ENCODE measurements around the gene AKIRIN1. TPM values are rescaled to one million over a fixed set of nuclear protein-coding genes. Genes with fewer than 3 reads are reported as not detected.

Gene AKIRIN1
- total and polyA plus RNA-seq, 3 experiments from 2014 or later: 82.6 to 118 (median 84.2) TPM

DNA sequence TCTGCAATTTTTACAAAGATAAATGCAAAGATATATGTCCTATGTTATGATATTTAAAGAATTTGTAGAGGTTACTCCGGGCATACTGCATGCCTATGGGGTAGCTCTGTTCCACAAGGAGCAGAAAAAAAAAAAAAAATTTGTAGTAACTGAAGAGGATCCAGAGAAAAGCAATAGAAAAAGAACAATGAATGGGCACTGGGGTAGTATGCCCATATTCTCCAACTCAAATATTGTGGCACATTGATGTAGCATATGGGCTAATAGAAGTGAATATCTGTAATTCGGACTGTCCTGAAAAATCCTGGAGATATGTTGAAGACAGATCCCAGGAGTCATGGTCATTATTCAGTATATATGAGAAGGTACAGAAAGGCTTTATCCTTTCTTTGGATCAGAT, 1.1 kb upstream of the AKIRIN1 start:
- Mint-ChIP-seq H3K27ac (peak overlapping the region; percentile 61 to 95 (median 90)), H3K9me3 (no peaks in the 10 kb centered on the region), H3K4me3 (peak overlapping the region; percentile 77 to 93 (median 83)), H3K27me3 (peaks cover 1 to 4% of the 10 kb centered on the region in 2 donors), H3K4me1 (peaks cover 25 to 42% (median 35%) of the 10 kb centered on the region in 3 donors), H3K36me3 (peaks cover 0 to 19% (median under 1%) of the 10 kb centered on the region in 3 donors)
- Histone ChIP-seq H3K4me1 (ENCODE audit: insufficient read depth, low read length) (peaks cover 30% of the 10 kb centered on the region), H3K36me3 (ENCODE audit: insufficient read depth, low read length) (no peaks in the 10 kb centered on the region), H3K27ac (ENCODE audit: low read depth, low read length) (peak overlapping the region; percentile 76), H3K9me3 (ENCODE audit: low read length) (no peaks in the 10 kb centered on the region), H3K27me3 (ENCODE audit: insufficient read depth, low read length, poor library complexity, severe bottlenecking) (no peaks in the 10 kb centered on the region), H3K4me3 (ENCODE audit: low read length) (no peak overlapping the region)
- no peak for DNase-seq
- ChIA-PET POLR2A (interaction anchor here (1.0 to 1.4 kb wide), 2 partner anchors 37 to 117 kb away, joined by 3 to 7 read pairs; partner anchors contain the start of genes MYCBP and NDUFS5), CTCF (interaction anchor here (0.9 kb wide), 1 partner anchor 12 kb away, joined by 3 read pairs; no protein-coding TSS in a partner anchor)

- POLR2A ChIA-PET: interaction anchor here (1.0 to 1.4 kb wide), 2 partner anchors 36 to 117 kb away, joined by 3 to 7 read pairs; partner anchors contain the start of genes MYCBP and NDUFS5
- H3K9me3 Mint-ChIP-seq: no peaks in the 10 kb centered on the region
- peaks cover 28 to 46% (median 39%) of the 10 kb centered on the region in 3 donors for H3K4me1 Mint-ChIP-seq
- Histone ChIP-seq H3K36me3 (ENCODE audit: insufficient read depth, low read length) (no peaks in the 10 kb centered on the region), H3K9me3 (ENCODE audit: low read length) (no peaks in the 10 kb centered on the region), H3K4me3 (ENCODE audit: low read length) (peak overlapping the region; percentile 77), H3K27ac (ENCODE audit: low read depth, low read length) (peak overlapping the region; percentile 76), H3K27me3 (ENCODE audit: insufficient read depth, low read length, poor library complexity, severe bottlenecking) (no peaks in the 10 kb centered on the region), H3K4me1 (ENCODE audit: insufficient read depth, low read length) (peaks cover 33% of the 10 kb centered on the region)
- H3K27ac Mint-ChIP-seq: peak overlapping the region; percentile 61 to 95 (median 90)
- peak overlapping the region; percentile 77 to 93 (median 83) for H3K4me3 Mint-ChIP-seq
- H3K36me3 Mint-ChIP-seq: peaks cover 0 to 23% (median 3%) of the 10 kb centered on the region in 3 donors
- peaks cover 1 to 4% of the 10 kb centered on the region in 2 donors for H3K27me3 Mint-ChIP-seq
- CTCF ChIA-PET: interaction anchor here (0.9 kb wide), 1 partner anchor 12 kb away, joined by 3 read pairs; no protein-coding TSS in a partner anchor
- no peak for DNase-seq
These were observed 714 bp upstream of the AKIRIN1 start for GRCh38 chr1:38990386-38990737.

DNA sequence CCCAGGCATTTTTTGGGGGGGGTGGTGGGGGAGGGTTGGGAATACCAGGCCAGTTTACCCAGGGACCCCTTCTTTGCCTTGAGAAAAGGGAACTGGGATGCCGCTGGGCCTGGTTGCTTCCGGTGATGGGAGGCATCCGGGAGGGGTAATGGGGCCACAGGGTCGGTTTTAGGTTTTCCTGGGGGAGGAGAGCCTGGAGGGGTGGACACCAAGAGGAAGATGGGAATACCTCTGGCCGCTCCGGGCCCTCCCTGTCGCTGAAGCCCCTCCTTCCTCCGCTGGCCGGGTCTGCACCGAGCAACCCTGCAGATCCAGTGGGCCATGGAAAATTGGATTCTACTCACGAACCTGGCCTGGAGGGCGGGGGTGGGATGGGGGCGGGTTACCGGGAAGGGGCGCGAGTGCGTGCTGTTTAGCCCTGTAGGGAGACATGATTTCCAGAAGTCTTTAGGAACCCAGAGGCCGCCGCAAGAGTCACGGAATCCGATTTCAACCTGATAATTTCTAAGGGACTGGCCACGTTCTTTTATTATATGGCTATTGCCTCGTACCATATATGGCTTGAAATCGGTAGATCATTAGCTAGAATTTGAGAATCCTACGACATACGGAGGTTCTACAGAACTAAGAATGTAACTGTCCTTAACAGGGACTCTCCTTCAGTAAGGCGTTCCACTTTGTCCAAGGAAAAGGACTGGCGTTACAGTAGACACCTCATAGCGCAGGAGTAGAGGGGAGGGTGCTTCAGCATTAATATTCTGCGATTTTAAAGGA, 749 bp downstream of the AKIRIN1 start:
- Mint-ChIP-seq H3K27ac (peak overlapping the region; percentile 47 to 94 (median 88)), H3K27me3 (no peaks in the 10 kb centered on the region), H3K9me3 (no peaks in the 10 kb centered on the region), H3K4me1 (peaks cover 36 to 60% (median 51%) of the 10 kb centered on the region in 3 donors), H3K4me3 (peak overlapping the region; percentile 85 to 93 (median 90)), H3K36me3 (peaks cover 0 to 28% (median 6%) of the 10 kb centered on the region in 3 donors)
- DNase-seq: peak in 1 of 5 donors; percentile 5
- H3K4me3 ChIP-seq (ENCODE audit: low read length): peak overlapping the region; percentile 77
- no peaks in the 10 kb centered on the region for H3K9me3 ChIP-seq (ENCODE audit: low read length)
- ChIA-PET CTCF (interaction anchor here (1.0 to 1.2 kb wide), 2 partner anchors 14 to 34 kb away, joined by 3 to 5 read pairs; partner anchors contain the start of gene NDUFS5), POLR2A (no interaction called here)
- peak overlapping the region; percentile 76 for H3K27ac ChIP-seq (ENCODE audit: low read depth, low read length)
- H3K4me1 ChIP-seq (ENCODE audit: insufficient read depth, low read length): peaks cover 48% of the 10 kb centered on the region
- no peaks in the 10 kb centered on the region for H3K27me3 ChIP-seq (ENCODE audit: insufficient read depth, low read length, poor library complexity, severe bottlenecking)
- no peaks in the 10 kb centered on the region for H3K36me3 ChIP-seq (ENCODE audit: insufficient read depth, low read length)

DNA sequence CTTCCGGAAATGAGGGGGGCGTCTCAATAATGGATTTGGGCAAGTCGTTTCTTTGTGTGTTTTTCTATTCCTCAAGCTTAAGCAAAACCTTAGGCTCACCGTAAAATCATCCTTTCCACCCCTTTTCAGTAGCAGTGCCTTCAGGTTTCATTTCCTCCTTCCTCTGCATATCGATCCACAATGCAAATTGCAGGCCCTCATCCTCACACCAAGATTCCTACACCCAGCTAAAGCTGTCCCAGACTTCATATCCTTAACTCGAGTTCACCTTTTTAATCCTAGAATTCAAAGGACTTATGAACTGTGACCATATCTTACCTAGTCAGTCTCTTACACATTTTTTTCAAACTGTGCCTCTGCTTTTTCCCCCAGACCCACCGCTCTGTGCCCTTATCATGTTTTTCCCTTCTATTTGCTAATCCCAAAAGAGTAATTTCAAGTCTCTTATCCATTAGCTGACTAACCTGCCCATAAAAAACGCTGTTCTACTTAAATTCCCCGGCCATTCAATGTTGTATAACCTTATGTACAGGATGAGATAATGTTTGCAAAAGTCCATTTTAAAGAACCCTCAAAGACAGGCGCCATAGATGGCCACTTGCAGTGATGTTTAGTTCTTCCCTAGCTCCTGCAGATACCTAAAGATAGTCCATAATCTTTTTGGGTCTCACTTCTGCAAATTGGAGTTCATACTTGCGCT, 1.5 kb downstream of the AKIRIN1 start:
- peaks cover 44 to 68% (median 58%) of the 10 kb centered on the region in 3 donors for H3K4me1 Mint-ChIP-seq
- H3K9me3 ChIP-seq (ENCODE audit: low read length): no peaks in the 10 kb centered on the region
- DNase-seq: no peak
- no peaks in the 10 kb centered on the region for H3K36me3 ChIP-seq (ENCODE audit: insufficient read depth, low read length)
- peak overlapping the region; percentile 76 for H3K27ac ChIP-seq (ENCODE audit: low read depth, low read length)
- no peaks in the 10 kb centered on the region for H3K27me3 ChIP-seq (ENCODE audit: insufficient read depth, low read length, poor library complexity, severe bottlenecking)
- peaks cover 0 to 31% (median 6%) of the 10 kb centered on the region in 3 donors for H3K36me3 Mint-ChIP-seq
- peak overlapping the region; percentile 47 to 94 (median 88) for H3K27ac Mint-ChIP-seq
- H3K4me3 Mint-ChIP-seq: peak overlapping the region; percentile 85 to 93 (median 90)
- ChIA-PET CTCF (interaction anchor here (1.0 to 1.2 kb wide), 2 partner anchors 15 to 34 kb away, joined by 3 to 5 read pairs; partner anchors contain the start of gene NDUFS5), POLR2A (no interaction called here)
- no peaks in the 10 kb centered on the region for H3K27me3 Mint-ChIP-seq
- peaks cover 55% of the 10 kb centered on the region for H3K4me1 ChIP-seq (ENCODE audit: insufficient read depth, low read length)
- H3K4me3 ChIP-seq (ENCODE audit: low read length): peak overlapping the region; percentile 77
- no peaks in the 10 kb centered on the region for H3K9me3 Mint-ChIP-seq

DNA sequence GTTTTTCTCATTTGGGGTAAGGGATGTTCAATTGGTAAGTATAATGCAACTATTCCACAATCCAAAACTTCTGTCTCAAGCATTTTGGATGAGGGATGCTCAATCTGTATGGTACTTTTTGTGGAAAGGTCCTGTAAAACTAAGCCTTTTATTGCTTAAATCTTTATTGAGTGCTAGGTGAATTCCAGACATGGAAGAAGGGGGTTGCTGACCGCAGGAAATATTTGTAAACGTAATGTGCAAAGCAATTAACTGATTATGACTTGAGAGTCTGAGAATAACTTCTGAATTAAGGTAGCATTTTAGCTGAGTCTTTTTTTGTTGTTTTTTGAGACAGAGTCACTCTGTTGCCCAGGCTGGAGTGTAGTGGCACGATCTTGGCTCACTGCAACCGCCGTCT, 3.1 kb downstream of the AKIRIN1 start:
- ChIA-PET POLR2A (interaction anchor here (0.6 to 1.0 kb wide), 2 partner anchors 9 to 98 kb away, joined by 5 to 6 read pairs; no protein-coding TSS in a partner anchor), CTCF (no interaction called here)
- no peak for DNase-seq
- H3K9me3 Mint-ChIP-seq: no peaks in the 10 kb centered on the region
- Histone ChIP-seq H3K36me3 (ENCODE audit: insufficient read depth, low read length) (peaks cover 5% of the 10 kb centered on the region), H3K4me1 (ENCODE audit: insufficient read depth, low read length) (peaks cover 69% of the 10 kb centered on the region), H3K9me3 (ENCODE audit: low read length) (no peaks in the 10 kb centered on the region), H3K4me3 (ENCODE audit: low read length) (no peak overlapping the region), H3K27me3 (ENCODE audit: insufficient read depth, low read length, poor library complexity, severe bottlenecking) (no peaks in the 10 kb centered on the region), H3K27ac (ENCODE audit: low read depth, low read length) (no peak overlapping the region)
- H3K4me3 Mint-ChIP-seq: peak overlapping the region; percentile 18 to 77 (median 40)
- no peaks in the 10 kb centered on the region for H3K27me3 Mint-ChIP-seq
- H3K36me3 Mint-ChIP-seq: peaks cover 4 to 43% (median 10%) of the 10 kb centered on the region in 3 donors
- H3K4me1 Mint-ChIP-seq: peaks cover 56 to 81% (median 74%) of the 10 kb centered on the region in 3 donors
- H3K27ac Mint-ChIP-seq: peak overlapping the region; percentile 25 to 88 (median 68)

DNA sequence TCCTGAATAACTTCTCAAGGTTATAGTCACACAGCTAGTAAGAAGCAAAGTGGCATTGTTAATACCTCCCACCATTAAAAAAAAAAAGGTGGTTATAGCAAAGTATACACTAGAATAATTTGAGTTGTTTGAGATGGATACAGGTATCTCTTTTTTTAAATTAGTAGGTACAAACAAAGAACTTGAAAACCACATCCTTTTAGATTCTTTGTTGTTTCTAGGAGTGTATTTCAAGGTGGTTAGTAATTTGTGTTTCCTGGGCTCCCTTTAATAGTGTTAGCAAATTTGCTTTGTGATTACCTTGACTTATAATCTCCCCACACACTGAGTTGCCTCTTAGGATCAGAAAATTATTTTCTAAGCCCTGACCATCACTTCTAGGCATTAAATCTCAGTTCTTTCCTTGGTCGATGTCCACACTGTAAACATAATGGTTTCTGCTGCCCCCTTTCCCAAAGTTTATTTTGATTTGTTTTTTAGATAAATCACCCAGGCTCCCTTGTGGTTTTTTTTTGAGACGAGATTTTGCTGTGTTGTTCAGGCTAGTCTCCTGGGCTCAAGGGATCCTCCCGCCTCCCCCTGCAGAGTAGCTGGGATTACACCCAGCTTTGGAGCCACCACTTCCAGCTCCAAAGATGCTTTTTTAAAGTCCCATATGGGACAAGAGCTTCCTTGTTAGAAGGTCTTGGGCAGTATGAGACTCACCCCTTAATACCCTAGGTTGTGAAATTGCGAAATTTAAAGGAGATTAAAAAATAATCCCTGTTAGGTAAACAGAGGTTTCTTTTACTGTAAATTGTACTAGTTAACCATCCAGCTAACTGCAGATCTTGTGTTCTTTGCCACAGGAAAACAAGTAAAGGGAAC, 6.2 kb downstream of the AKIRIN1 start:
- no peaks in the 10 kb centered on the region for H3K9me3 ChIP-seq (ENCODE audit: low read length)
- Mint-ChIP-seq H3K9me3 (no peaks in the 10 kb centered on the region), H3K36me3 (peaks cover 13 to 66% (median 15%) of the 10 kb centered on the region in 3 donors), H3K27ac (peak overlapping the region; percentile 59 to 94 (median 87)), H3K27me3 (no peaks in the 10 kb centered on the region), H3K4me3 (peak overlapping the region; percentile 71 to 85 (median 80)), H3K4me1 (peaks cover 57 to 81% (median 74%) of the 10 kb centered on the region in 3 donors)
- H3K27me3 ChIP-seq (ENCODE audit: insufficient read depth, low read length, poor library complexity, severe bottlenecking): no peaks in the 10 kb centered on the region
- DNase-seq: peak in 2 of 5 donors; percentile 31 to 36
- ChIA-PET CTCF (interaction anchor here (0.9 kb wide), 1 partner anchor 95 kb away, joined by 3 read pairs; no protein-coding TSS in a partner anchor), POLR2A (interaction anchor here (0.7 to 1.9 kb wide), 3 partner anchors 19 to 29 kb away, joined by 3 to 6 read pairs (median 5); partner anchors contain the start of gene NDUFS5)
- peaks cover 67% of the 10 kb centered on the region for H3K4me1 ChIP-seq (ENCODE audit: insufficient read depth, low read length)
- H3K36me3 ChIP-seq (ENCODE audit: insufficient read depth, low read length): peaks cover 33% of the 10 kb centered on the region
- peak overlapping the region; percentile 1 for H3K4me3 ChIP-seq (ENCODE audit: low read length)
- H3K27ac ChIP-seq (ENCODE audit: low read depth, low read length): no peak overlapping the region

GRCh38 chr1:38997901-38998190, 6.8 kb downstream of the AKIRIN1 start:
- peaks cover 35% of the 10 kb centered on the region for H3K36me3 ChIP-seq (ENCODE audit: insufficient read depth, low read length)
- no peaks in the 10 kb centered on the region for H3K9me3 ChIP-seq (ENCODE audit: low read length)
- H3K27ac ChIP-seq (ENCODE audit: low read depth, low read length): no peak overlapping the region
- no peak for DNase-seq
- POLR2A ChIA-PET: interaction anchor here (0.7 to 1.9 kb wide), 2 partner anchors 20 to 29 kb away, joined by 5 to 6 read pairs; partner anchors contain the start of gene NDUFS5
- H3K27me3 ChIP-seq (ENCODE audit: insufficient read depth, low read length, poor library complexity, severe bottlenecking): no peaks in the 10 kb centered on the region
- Mint-ChIP-seq H3K36me3 (peaks cover 13 to 66% (median 18%) of the 10 kb centered on the region in 3 donors), H3K4me3 (peak overlapping the region; percentile 28 to 83 (median 79)), H3K9me3 (no peaks in the 10 kb centered on the region), H3K27me3 (no peaks in the 10 kb centered on the region), H3K4me1 (peaks cover 54 to 79% (median 73%) of the 10 kb centered on the region in 3 donors), H3K27ac (peak overlapping the region in 7 of 8 donors; percentile 73 to 94 (median 86))
- peaks cover 61% of the 10 kb centered on the region for H3K4me1 ChIP-seq (ENCODE audit: insufficient read depth, low read length)
- no peak overlapping the region for H3K4me3 ChIP-seq (ENCODE audit: low read length)
- CTCF ChIA-PET: interaction anchor here (0.9 kb wide), 1 partner anchor 94 kb away, joined by 3 read pairs; no protein-coding TSS in a partner anchor
